ENCODE measurements around the gene UBE2E3.

Gene UBE2E3

DNA sequence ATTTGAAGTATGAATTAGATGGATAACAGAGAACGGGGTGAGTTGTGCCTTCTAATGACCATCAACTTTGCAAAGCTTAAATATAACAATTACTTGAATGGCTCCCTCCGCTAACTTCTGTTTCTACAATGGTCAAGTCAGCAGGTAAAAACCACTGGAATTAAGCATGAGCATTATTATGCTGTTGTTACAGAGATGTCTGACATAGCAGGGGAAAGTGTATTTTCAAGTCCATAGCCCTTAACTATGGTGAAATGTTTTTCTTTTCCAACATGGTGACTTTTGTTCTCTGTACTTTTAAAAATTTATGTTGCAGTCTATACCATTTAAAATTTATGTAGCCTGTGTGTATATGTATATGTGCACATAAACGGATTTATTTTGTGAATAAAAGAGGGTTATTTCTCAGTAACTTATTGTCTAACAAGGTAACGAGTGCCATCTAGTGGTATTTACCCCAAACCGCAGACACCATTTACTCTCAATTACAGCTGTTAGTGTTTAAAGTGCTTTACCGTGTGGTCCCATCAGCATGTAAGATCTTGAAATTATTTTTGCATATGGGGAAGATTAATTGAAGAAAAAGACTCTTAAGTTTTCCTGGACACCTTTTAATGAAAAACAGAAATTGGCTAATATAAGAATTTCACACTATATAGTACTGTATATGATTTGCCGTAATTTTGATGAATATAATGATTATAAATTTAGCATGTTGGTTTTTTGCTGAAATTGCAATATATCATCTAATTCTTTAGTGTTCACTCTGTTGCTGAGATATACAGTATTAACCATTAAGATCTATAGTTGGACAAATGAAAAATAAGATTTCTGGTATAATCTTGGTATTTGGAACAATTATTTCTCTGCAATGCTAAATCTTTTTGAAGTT lies 78.2 kb downstream of the UBE2E3 start:
- Histone ChIP-seq H3K4me3 (ENCODE audit: low read depth, low read length) (no peak overlapping the region), H3K36me3 (ENCODE audit: control insufficient read depth in 2 of 2, insufficient read depth in 1 of 2, low read length in 2 of 2) (peaks cover 0 to 3% of the 10 kb centered on the region in 2 experiments; a peak in 1 of 3 replicates), H3K27ac (ENCODE audit: extremely low read depth, low read depth, low read length) (no peak overlapping the region), H3K4me1 (ENCODE audit: control insufficient read depth, insufficient read depth, low read length) (no peaks in the 10 kb centered on the region), H3K9me3 (ENCODE audit: control insufficient read depth, insufficient read depth, low read depth, low read length) (no peaks in the 10 kb centered on the region)
- TF ChIP-seq ZNF792 (tag by site-specific recombination; IDR thresholded peaks at IDR 0.05) = no peak
- no peak for TF ChIP-seq ZNF132 (tag by site-specific recombination; IDR thresholded peaks at IDR 0.05; ENCODE audit: borderline replicate concordance)
- peak; percentile 76 for TF ChIP-seq ZNF654 (tag by site-specific recombination; IDR thresholded peaks at IDR 0.05; ENCODE audit: low read depth)
- TF ChIP-seq ZNF776 (tag by site-specific recombination; IDR thresholded peaks at IDR 0.05; ENCODE audit: borderline replicate concordance) = no peak
- no peak for TF ChIP-seq ZFP41 (tag by site-specific recombination; IDR thresholded peaks at IDR 0.05; ENCODE audit: borderline replicate concordance)
- TF ChIP-seq, protein P1, sequence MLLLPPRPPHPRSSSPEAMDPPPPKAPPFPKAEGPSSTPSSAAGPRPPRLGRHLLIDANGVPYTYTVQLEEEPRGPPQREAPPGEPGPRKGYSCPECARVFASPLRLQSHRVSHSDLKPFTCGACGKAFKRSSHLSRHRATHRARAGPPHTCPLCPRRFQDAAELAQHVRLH (tag by site-specific recombination; IDR thresholded peaks at IDR 0.05) = peak; percentile 86
- TF ChIP-seq ZBTB8A (tag by site-specific recombination; IDR thresholded peaks at IDR 0.05) = no peak
- TF ChIP-seq, protein P2, sequence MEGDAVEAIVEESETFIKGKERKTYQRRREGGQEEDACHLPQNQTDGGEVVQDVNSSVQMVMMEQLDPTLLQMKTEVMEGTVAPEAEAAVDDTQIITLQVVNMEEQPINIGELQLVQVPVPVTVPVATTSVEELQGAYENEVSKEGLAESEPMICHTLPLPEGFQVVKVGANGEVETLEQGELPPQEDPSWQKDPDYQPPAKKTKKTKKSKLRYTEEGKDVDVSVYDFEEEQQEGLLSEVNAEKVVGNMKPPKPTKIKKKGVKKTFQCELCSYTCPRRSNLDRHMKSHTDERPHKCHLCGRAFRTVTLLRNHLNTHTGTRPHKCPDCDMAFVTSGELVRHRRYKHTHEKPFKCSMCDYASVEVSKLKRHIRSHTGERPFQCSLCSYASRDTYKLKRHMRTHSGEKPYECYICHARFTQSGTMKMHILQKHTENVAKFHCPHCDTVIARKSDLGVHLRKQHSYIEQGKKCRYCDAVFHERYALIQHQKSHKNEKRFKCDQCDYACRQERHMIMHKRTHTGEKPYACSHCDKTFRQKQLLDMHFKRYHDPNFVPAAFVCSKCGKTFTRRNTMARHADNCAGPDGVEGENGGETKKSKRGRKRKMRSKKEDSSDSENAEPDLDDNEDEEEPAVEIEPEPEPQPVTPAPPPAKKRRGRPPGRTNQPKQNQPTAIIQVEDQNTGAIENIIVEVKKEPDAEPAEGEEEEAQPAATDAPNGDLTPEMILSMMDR (tag by site-specific recombination; IDR thresholded peaks at IDR 0.05) = 0 out of 2 replicates have a peak, but pooled peaks have one; percentile 25
- ChIA-PET CTCF (interaction anchor here (0.6 to 3.1 kb wide), 23 partner anchors 8 to 934 kb away, joined by 3 to 25 read pairs (median 4); partner anchors contain the start of gene UBE2E3), POLR2A (no interaction called here)

DNA sequence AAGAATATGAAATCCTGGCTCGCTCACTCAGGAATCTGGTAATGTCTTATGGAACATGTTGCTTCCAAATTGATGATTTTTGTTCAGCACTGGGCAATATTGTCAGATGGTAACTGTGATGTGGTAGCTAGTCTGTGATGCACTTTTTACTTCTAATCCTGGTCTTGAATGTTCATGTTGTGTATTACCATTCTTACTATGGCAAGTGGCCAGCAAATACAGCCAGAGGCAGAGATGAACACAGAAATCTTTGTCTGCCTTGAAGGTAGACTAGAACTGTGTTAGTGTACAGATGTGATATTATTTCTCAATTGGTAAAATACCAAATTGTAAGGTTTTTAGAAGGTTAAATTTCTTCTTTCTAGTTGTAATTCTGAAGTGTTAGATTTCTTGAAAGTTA lies 83.3 kb downstream of the UBE2E3 start:
- Histone ChIP-seq H3K4me3 (ENCODE audit: low read depth, low read length) (no peak overlapping the region), H3K27ac (ENCODE audit: extremely low read depth, low read depth, low read length) (no peak overlapping the region), H3K9me3 (ENCODE audit: control insufficient read depth, insufficient read depth, low read depth, low read length) (no peaks in the 10 kb centered on the region), H3K36me3 (ENCODE audit: control insufficient read depth in 2 of 2, insufficient read depth in 1 of 2, low read length in 2 of 2) (peaks cover 0 to 3% of the 10 kb centered on the region in 2 experiments; a peak in 1 of 3 replicates), H3K4me1 (ENCODE audit: control insufficient read depth, insufficient read depth, low read length) (peaks cover 4% of the 10 kb centered on the region; the same call in 1 of the 2 replicates)
- ChIA-PET CTCF (no interaction called here), POLR2A (no interaction called here)
- TF ChIP-seq, protein P3, sequence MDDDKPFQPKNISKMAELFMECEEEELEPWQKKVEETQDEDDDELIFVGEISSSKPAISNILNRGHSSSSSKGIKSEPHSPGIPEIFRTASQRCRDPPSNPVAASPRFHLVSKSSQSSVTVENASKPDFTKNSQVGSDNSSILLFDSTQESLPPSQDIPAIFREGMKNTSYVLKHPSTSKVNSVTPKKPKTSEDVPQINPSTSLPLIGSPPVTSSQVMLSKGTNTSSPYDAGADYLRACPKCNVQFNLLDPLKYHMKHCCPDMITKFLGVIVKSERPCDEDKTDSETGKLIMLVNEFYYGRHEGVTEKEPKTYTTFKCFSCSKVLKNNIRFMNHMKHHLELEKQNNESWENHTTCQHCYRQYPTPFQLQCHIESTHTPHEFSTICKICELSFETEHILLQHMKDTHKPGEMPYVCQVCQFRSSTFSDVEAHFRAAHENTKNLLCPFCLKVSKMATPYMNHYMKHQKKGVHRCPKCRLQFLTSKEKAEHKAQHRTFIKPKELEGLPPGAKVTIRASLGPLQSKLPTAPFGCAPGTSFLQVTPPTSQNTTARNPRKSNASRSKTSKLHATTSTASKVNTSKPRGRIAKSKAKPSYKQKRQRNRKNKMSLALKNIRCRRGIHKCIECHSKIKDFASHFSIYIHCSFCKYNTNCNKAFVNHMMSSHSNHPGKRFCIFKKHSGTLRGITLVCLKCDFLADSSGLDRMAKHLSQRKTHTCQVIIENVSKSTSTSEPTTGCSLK (tag by site-specific recombination; IDR thresholded peaks at IDR 0.05) = no peak
- TF ChIP-seq ZNF521 (tag by site-specific recombination; IDR thresholded peaks at IDR 0.05) (no peak), ZNF23 (tag by site-specific recombination; IDR thresholded peaks at IDR 0.05; ENCODE audit: borderline replicate concordance) (no peak), ZNF16 (tag by site-specific recombination; IDR thresholded peaks at IDR 0.05; ENCODE audit: low read depth) (no peak), ZNF394 (tag by site-specific recombination; IDR thresholded peaks at IDR 0.05; ENCODE audit: borderline replicate concordance) (no peak), SP3 (tag by site-specific recombination; IDR thresholded peaks at IDR 0.05) (no peak), KLF8 (tag by site-specific recombination; IDR thresholded peaks at IDR 0.05) (no peak), ZNF571 (tag by site-specific recombination; IDR thresholded peaks at IDR 0.05) (no peak), ZNF776 (tag by site-specific recombination; IDR thresholded peaks at IDR 0.05; ENCODE audit: borderline replicate concordance) (no peak)
- TF ChIP-seq, protein P4, sequence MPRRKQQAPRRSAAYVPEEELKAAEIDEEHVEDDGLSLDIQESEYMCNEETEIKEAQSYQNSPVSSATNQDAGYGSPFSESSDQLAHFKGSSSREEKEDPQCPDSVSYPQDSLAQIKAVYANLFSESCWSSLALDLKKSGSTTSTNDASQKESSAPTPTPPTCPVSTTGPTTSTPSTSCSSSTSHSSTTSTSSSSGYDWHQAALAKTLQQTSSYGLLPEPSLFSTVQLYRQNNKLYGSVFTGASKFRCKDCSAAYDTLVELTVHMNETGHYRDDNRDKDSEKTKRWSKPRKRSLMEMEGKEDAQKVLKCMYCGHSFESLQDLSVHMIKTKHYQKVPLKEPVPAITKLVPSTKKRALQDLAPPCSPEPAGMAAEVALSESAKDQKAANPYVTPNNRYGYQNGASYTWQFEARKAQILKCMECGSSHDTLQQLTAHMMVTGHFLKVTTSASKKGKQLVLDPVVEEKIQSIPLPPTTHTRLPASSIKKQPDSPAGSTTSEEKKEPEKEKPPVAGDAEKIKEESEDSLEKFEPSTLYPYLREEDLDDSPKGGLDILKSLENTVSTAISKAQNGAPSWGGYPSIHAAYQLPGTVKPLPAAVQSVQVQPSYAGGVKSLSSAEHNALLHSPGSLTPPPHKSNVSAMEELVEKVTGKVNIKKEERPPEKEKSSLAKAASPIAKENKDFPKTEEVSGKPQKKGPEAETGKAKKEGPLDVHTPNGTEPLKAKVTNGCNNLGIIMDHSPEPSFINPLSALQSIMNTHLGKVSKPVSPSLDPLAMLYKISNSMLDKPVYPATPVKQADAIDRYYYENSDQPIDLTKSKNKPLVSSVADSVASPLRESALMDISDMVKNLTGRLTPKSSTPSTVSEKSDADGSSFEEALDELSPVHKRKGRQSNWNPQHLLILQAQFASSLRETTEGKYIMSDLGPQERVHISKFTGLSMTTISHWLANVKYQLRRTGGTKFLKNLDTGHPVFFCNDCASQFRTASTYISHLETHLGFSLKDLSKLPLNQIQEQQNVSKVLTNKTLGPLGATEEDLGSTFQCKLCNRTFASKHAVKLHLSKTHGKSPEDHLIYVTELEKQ (tag by site-specific recombination; IDR thresholded peaks at IDR 0.05; ENCODE audit: borderline replicate concordance) = no peak
- TF ChIP-seq, protein P5, sequence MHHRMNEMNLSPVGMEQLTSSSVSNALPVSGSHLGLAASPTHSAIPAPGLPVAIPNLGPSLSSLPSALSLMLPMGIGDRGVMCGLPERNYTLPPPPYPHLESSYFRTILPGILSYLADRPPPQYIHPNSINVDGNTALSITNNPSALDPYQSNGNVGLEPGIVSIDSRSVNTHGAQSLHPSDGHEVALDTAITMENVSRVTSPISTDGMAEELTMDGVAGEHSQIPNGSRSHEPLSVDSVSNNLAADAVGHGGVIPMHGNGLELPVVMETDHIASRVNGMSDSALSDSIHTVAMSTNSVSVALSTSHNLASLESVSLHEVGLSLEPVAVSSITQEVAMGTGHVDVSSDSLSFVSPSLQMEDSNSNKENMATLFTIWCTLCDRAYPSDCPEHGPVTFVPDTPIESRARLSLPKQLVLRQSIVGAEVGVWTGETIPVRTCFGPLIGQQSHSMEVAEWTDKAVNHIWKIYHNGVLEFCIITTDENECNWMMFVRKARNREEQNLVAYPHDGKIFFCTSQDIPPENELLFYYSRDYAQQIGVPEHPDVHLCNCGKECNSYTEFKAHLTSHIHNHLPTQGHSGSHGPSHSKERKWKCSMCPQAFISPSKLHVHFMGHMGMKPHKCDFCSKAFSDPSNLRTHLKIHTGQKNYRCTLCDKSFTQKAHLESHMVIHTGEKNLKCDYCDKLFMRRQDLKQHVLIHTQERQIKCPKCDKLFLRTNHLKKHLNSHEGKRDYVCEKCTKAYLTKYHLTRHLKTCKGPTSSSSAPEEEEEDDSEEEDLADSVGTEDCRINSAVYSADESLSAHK (tag by site-specific recombination; IDR thresholded peaks at IDR 0.05) = no peak
- TF ChIP-seq, protein P6, sequence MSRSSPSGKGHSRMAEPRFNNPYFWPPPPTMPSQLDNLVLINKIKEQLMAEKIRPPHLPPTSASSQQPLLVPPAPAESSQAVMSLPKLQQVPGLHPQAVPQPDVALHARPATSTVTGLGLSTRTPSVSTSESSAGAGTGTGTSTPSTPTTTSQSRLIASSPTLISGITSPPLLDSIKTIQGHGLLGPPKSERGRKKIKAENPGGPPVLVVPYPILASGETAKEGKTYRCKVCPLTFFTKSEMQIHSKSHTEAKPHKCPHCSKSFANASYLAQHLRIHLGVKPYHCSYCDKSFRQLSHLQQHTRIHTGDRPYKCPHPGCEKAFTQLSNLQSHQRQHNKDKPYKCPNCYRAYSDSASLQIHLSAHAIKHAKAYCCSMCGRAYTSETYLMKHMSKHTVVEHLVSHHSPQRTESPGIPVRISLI (tag by site-specific recombination; IDR thresholded peaks at IDR 0.05) = no peak

All from HEK293 (cell line).